Fibroblast of pulmonary artery (primary cell): ENCODE results near the gene ASCC3.
"Not testable (repeated sequence)": the region's sequence is repeated elsewhere in the genome, so short reads cannot be mapped to it uniquely, and the experiment has no call there.

Experiments used
- DNase-seq: peaks from one replicate; pipeline ENCODE4 v3.0.0-alpha.2; 2010; ENCODE audit warnings: low read depth
- H3K4me3 ChIP-seq: replicated peaks from 2 replicates; pipeline ENCODE4 v1.5.1; 2011; ENCODE audit warnings: low read depth, mild to moderate bottlenecking, control low read depth, low read length, moderate library complexity
- TF ChIP-seq, protein P1 (sequence below): IDR thresholded peaks from 2 replicates; pipeline ENCODE4 v1.5.1; 2011; ENCODE audit warnings: mild to moderate bottlenecking, control low read depth, low read length, inconsistent platforms; ENCODE audit errors: missing control alignments

Gene ASCC3

DNA sequence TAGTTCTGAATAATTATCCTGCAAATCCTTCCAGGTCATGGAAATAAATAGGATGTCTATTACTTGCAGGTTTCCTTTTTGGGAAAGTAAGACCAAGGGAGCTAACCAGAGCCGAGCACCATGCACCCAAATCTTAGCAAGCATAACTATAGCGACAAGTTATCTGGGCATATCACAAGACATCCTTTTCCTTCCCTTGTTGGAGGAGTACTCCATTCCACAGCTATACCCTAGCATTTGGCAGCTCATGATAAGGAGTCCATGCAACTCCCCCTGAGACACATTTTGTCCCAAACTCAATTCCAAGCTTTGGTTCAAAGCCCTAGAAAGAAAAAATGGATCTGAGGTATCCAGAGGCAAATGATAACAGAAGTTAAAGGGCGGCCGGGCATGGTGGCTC is 16.5 kb upstream of the ASCC3 start:
- TF ChIP-seq, protein P1, sequence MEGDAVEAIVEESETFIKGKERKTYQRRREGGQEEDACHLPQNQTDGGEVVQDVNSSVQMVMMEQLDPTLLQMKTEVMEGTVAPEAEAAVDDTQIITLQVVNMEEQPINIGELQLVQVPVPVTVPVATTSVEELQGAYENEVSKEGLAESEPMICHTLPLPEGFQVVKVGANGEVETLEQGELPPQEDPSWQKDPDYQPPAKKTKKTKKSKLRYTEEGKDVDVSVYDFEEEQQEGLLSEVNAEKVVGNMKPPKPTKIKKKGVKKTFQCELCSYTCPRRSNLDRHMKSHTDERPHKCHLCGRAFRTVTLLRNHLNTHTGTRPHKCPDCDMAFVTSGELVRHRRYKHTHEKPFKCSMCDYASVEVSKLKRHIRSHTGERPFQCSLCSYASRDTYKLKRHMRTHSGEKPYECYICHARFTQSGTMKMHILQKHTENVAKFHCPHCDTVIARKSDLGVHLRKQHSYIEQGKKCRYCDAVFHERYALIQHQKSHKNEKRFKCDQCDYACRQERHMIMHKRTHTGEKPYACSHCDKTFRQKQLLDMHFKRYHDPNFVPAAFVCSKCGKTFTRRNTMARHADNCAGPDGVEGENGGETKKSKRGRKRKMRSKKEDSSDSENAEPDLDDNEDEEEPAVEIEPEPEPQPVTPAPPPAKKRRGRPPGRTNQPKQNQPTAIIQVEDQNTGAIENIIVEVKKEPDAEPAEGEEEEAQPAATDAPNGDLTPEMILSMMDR: no peak
- H3K4me3 ChIP-seq: no peak overlapping the region
- DNase-seq: no peak

GRCh38 chr6:100893743-100894142 is 12.6 kb upstream of the ASCC3 start:
- TF ChIP-seq, protein P1: no peak
- H3K4me3 ChIP-seq: no peak overlapping the region
- DNase-seq: no peak

- DNase-seq: no peak
- no peak overlapping the region for H3K4me3 ChIP-seq
- TF ChIP-seq, protein P1: no peak
Observed at GRCh38 chr6:100892693-100893092, 11.6 kb upstream of the ASCC3 start.

GRCh38 chr6:100892116-100892515 is 11.0 kb upstream of the ASCC3 start:
- no peak overlapping the region for H3K4me3 ChIP-seq
- no peak for DNase-seq
- TF ChIP-seq, protein P1: no peak

DNA sequence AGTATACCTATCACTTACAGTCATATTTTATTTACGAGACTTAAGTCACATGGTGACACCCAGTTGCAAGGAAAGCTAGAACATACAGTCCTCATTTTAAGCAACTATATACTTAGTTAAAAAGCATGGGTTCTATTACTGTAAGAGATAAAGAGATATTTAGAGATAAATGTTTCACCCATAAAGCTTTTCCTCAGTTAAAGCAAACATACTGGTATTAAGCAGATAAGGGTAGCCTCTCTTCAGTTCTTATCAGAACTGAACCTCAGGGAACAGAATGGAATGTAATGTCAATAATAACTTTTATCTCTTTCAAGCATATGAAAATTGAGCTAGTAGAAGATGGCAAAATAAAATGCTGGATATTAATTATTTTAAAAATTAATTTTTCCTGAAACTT is 9.9 kb upstream of the ASCC3 start:
- no peak for DNase-seq
- TF ChIP-seq, protein P1: no peak
- no peak overlapping the region for H3K4me3 ChIP-seq

GRCh38 chr6:100890646-100891045 is 9.5 kb upstream of the ASCC3 start:
- not testable (repeated sequence) for DNase-seq, H3K4me3 ChIP-seq

GRCh38 chr6:100889351-100889750 is 8.2 kb upstream of the ASCC3 start:
- TF ChIP-seq, protein P1: no peak

GRCh38 chr6:100886076-100886475 is 4.9 kb upstream of the ASCC3 start:
- TF ChIP-seq, protein P1: no peak
- no peak overlapping the region for H3K4me3 ChIP-seq
- DNase-seq: peak; percentile 27

More at GRCh38 chr6:100889351-100889750, 8.2 kb upstream of the ASCC3 start:
- no peak for DNase-seq
- H3K4me3 ChIP-seq: no peak overlapping the region
